ENCODE measurements around the gene SIRT4.

- TF ChIP-seq, protein P1, sequence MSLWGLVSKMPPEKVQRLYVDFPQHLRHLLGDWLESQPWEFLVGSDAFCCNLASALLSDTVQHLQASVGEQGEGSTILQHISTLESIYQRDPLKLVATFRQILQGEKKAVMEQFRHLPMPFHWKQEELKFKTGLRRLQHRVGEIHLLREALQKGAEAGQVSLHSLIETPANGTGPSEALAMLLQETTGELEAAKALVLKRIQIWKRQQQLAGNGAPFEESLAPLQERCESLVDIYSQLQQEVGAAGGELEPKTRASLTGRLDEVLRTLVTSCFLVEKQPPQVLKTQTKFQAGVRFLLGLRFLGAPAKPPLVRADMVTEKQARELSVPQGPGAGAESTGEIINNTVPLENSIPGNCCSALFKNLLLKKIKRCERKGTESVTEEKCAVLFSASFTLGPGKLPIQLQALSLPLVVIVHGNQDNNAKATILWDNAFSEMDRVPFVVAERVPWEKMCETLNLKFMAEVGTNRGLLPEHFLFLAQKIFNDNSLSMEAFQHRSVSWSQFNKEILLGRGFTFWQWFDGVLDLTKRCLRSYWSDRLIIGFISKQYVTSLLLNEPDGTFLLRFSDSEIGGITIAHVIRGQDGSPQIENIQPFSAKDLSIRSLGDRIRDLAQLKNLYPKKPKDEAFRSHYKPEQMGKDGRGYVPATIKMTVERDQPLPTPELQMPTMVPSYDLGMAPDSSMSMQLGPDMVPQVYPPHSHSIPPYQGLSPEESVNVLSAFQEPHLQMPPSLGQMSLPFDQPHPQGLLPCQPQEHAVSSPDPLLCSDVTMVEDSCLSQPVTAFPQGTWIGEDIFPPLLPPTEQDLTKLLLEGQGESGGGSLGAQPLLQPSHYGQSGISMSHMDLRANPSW (CRISPR knock-in tag; IDR thresholded peaks at IDR 0.05; ENCODE audit: borderline replicate concordance), result no peak
- no peak for TF ChIP-seq KLF12 (CRISPR knock-in tag; IDR thresholded peaks at IDR 0.05; ENCODE audit: borderline replicate concordance)
- TF ChIP-seq, protein P2, sequence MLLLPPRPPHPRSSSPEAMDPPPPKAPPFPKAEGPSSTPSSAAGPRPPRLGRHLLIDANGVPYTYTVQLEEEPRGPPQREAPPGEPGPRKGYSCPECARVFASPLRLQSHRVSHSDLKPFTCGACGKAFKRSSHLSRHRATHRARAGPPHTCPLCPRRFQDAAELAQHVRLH (CRISPR knock-in tag; IDR thresholded peaks at IDR 0.05; ENCODE audit: borderline replicate concordance, low read depth), result no peak
Measured at GRCh38 chr12:120353556-120354317, 51.6 kb downstream of the SIRT4 start.

All from HepG2 (cell line).